ENCODE results near the gene SLC39A11. TPM values are rescaled to one million over a fixed set of nuclear protein-coding genes. Genes with fewer than 3 reads are reported as not detected.

Gene SLC39A11
- total RNA-seq, 2 experiments from 2014 or later, result 9.7 to 12.2 TPM

DNA sequence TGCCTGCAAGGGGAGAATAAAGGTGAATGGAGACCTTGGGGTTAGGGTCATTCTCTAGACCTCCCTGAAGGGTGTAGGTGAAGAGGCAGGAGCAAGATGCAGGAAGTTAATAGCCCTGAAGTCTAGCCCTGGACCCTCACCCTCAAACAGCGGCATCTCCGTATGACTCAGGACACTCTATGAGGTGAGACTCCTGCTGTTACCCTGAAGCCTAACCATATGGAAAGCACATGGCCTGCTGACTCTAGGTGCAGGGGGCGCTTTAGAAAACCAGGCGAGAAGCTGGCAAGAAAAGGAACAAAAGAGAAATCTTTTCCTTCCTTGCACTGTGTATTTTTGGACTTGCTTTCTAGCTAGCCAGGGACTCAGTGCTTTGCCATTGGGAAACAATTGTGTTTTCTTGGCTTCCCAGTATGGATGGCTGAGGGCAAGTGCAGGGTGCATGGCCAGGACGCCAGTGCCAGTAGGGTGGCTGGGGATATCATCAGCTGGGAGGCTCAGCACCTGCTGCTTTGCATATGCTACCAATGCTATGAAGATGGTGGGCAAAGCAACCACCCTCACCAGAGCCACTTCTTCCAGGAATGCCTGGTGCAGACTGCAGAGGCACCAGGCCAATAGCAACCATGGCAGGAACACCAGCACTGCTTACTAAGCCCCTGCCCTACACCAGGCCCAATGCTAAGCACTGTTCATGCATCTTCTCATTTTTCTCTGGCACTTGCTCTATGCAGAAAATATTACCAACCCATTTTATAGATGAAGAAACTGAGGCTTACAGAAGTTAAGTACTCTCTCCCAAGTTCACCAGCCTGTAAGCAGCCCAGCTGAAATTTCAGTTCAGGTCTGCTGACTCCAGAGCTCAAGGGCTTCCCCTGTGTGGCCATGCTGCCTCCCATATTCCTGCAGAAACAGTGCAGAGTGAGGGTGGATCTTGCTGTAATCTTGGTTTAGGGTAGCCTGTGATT, 425.1 kb downstream of the SLC39A11 start:
- DNase-seq (no peak), ATAC-seq (ENCODE audit: poor library complexity) (no peak)
- ChIA-PET CTCF (no interaction called here), POLR2A (no interaction called here)
- Mint-ChIP-seq H3K4me1 (ENCODE audit: low read depth) (no peaks in the 10 kb centered on the region), H3K27me3 (no peaks in the 10 kb centered on the region), H3K27ac (no peak overlapping the region), H3K36me3 (ENCODE audit: low read depth) (no peaks in the 10 kb centered on the region), H3K9me3 (no peaks in the 10 kb centered on the region), H3K4me3 (no peak overlapping the region)
- Histone ChIP-seq H3K9me3 (ENCODE audit: control insufficient read depth in 1 of 2, insufficient read depth in 1 of 2, low read length in 2 of 2) (no peaks in the 10 kb centered on the region), H3K27ac (ENCODE audit: low read depth in 1 of 2, low read length in 2 of 2) (no peak overlapping the region), H3K27me3 (ENCODE audit: control insufficient read depth in 1 of 2, insufficient read depth in 2 of 2, low read length in 2 of 2) (no peaks in the 10 kb centered on the region), H3K4me3 (ENCODE audit: low read length) (no peak overlapping the region), H3K4me1 (ENCODE audit: insufficient read depth, low read length) (no peaks in the 10 kb centered on the region), H3K36me3 (ENCODE audit: insufficient read depth, low read length) (no peaks in the 10 kb centered on the region)
- TF ChIP-seq, protein P1, sequence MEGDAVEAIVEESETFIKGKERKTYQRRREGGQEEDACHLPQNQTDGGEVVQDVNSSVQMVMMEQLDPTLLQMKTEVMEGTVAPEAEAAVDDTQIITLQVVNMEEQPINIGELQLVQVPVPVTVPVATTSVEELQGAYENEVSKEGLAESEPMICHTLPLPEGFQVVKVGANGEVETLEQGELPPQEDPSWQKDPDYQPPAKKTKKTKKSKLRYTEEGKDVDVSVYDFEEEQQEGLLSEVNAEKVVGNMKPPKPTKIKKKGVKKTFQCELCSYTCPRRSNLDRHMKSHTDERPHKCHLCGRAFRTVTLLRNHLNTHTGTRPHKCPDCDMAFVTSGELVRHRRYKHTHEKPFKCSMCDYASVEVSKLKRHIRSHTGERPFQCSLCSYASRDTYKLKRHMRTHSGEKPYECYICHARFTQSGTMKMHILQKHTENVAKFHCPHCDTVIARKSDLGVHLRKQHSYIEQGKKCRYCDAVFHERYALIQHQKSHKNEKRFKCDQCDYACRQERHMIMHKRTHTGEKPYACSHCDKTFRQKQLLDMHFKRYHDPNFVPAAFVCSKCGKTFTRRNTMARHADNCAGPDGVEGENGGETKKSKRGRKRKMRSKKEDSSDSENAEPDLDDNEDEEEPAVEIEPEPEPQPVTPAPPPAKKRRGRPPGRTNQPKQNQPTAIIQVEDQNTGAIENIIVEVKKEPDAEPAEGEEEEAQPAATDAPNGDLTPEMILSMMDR (IDR thresholded peaks at IDR 0.05), result no peak
- intact Hi-C loops (cut with DNase I, micrococcal nuclease), result no loop called here

DNA sequence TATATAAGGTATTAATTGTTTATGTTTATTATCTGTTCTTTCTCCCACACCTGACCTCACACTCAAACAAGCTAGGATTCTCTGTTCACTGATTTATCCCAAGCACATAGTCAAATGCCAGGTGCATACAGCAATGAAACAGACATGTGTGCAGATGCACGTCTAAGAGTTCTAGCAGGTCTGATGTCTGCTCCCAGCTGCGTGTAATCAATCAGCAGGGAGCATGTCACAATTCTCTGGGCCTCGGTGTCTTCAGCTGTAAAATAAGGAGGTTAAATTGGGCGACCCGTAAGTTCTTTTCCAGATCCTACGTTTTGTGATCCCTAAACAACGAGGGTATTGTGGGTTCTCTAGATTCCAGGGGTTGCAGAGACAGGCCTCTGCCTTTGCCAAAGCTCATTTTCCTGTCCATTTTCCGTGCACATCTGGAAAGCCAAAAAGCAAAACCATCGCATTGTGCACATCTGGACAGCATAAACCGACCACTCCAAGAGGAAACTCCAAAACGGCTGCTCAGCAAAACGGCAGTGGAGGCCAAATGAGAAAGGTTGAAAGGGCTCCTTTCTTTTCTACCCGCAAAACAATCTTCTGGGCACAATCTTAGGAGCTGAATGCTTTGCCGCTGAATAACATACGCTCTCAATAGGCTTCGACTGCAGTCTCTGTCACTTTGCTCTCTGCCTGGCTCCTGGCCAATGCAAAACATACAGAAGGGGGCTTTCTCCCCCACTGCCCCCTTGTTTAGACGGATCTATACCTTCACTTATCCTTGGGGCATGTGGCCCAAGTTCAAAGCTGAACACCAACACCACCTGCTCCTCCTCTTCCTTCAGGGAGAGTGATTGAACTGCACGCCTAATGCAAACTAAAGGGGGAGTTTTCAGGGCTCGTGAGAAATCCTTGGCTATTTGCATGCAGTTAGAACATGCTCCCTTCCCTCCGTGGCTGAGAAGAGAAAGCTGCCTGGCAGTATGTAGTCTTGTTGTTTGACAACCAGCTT, 426.3 kb downstream of the SLC39A11 start:
- Histone ChIP-seq H3K4me1 (ENCODE audit: insufficient read depth, low read length) (no peaks in the 10 kb centered on the region), H3K27ac (ENCODE audit: low read depth in 1 of 2, low read length in 2 of 2) (no peak overlapping the region), H3K27me3 (ENCODE audit: control insufficient read depth in 1 of 2, insufficient read depth in 2 of 2, low read length in 2 of 2) (no peaks in the 10 kb centered on the region), H3K4me3 (ENCODE audit: low read length) (no peak overlapping the region), H3K9me3 (ENCODE audit: control insufficient read depth in 1 of 2, insufficient read depth in 1 of 2, low read length in 2 of 2) (no peaks in the 10 kb centered on the region), H3K36me3 (ENCODE audit: insufficient read depth, low read length) (no peaks in the 10 kb centered on the region)
- ATAC-seq (ENCODE audit: poor library complexity), result no peak
- intact Hi-C loops (cut with DNase I, micrococcal nuclease), result no loop called here
- CTCF ChIA-PET, result no interaction called here
- Mint-ChIP-seq H3K27me3 (no peaks in the 10 kb centered on the region), H3K4me1 (ENCODE audit: low read depth) (no peaks in the 10 kb centered on the region), H3K9me3 (no peaks in the 10 kb centered on the region), H3K4me3 (no peak overlapping the region), H3K36me3 (ENCODE audit: low read depth) (no peaks in the 10 kb centered on the region), H3K27ac (no peak overlapping the region)
- TF ChIP-seq, protein P1 (IDR thresholded peaks at IDR 0.05), result no peak
- POLR2A ChIA-PET, result interaction anchor here (0.6 kb wide), 1 partner anchor 88 kb away, joined by 3 read pairs; no protein-coding TSS in a partner anchor
- DNase-seq, result no peak

DNA sequence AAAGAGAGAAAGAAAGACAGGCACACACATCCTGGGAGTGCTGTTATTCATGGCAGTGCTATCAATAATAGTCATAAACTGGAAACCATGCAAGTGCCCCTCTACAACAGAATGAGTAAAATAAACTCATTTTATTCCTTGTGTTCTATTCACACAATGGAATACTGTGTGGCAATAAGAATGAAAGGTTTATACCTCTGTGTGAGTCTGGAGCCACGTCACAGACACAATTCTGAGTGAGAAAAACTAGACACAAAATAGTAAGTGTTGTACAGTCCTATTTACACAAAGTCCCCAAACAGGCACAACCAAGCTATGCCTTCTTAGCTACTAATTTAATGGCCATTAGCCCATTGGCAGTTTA, 429.7 kb downstream of the SLC39A11 start:
- H3K27me3 Mint-ChIP-seq, result no peaks in the 10 kb centered on the region
- Histone ChIP-seq H3K9me3 (ENCODE audit: control insufficient read depth in 1 of 2, insufficient read depth in 1 of 2, low read length in 2 of 2) (no peaks in the 10 kb centered on the region), H3K4me3 (ENCODE audit: low read length) (no peak overlapping the region), H3K27ac (ENCODE audit: low read depth in 1 of 2, low read length in 2 of 2) (no peak overlapping the region), H3K4me1 (ENCODE audit: insufficient read depth, low read length) (no peaks in the 10 kb centered on the region), H3K36me3 (ENCODE audit: insufficient read depth, low read length) (no peaks in the 10 kb centered on the region), H3K27me3 (ENCODE audit: control insufficient read depth in 1 of 2, insufficient read depth in 2 of 2, low read length in 2 of 2) (no peaks in the 10 kb centered on the region)
- TF ChIP-seq, protein P1 (IDR thresholded peaks at IDR 0.05), result no peak
- ATAC-seq (ENCODE audit: poor library complexity) (no peak), DNase-seq (no peak)
- H3K36me3 Mint-ChIP-seq (ENCODE audit: low read depth), result no peaks in the 10 kb centered on the region
- H3K9me3 Mint-ChIP-seq, result no peaks in the 10 kb centered on the region
- H3K4me3 Mint-ChIP-seq, result no peak overlapping the region
- H3K27ac Mint-ChIP-seq, result no peak overlapping the region
- H3K4me1 Mint-ChIP-seq (ENCODE audit: low read depth), result no peaks in the 10 kb centered on the region
- POLR2A ChIA-PET, result no interaction called here
- intact Hi-C loops (cut with DNase I, micrococcal nuclease), result no loop called here
- CTCF ChIA-PET, result no interaction called here
